ENCODE measurements around the gene RXFP4. TPM values are rescaled to one million over a fixed set of nuclear protein-coding genes. Genes with fewer than 3 reads are reported as not detected.

Gene RXFP4
- total and polyA plus RNA-seq, 8 donors: 0.10 to 0.82 (median 0.17) TPM; not detected in 3

GRCh38 chr1:155971910-155972809, 30.7 kb downstream of the RXFP4 start:
- intact Hi-C loops (cut with DNase I): no loop called here
- H3K36me3 ChIP-seq: peaks cover 0 to 43% of the 10 kb centered on the region in 2 donors
- H3K4me3 ChIP-seq: no peak overlapping the region
- H3K9me3 ChIP-seq: no peaks in the 10 kb centered on the region
- H3K27me3 ChIP-seq: no peaks in the 10 kb centered on the region
- DNase-seq (no peak), ATAC-seq (no peak)
- H3K27ac ChIP-seq: peak overlapping the region; percentile 53 to 96
- H3K4me1 ChIP-seq: peaks cover 85 to 96% of the 10 kb centered on the region in 2 donors
- TF ChIP-seq CTCF (IDR thresholded peaks at IDR 0.05): no peak

DNA sequence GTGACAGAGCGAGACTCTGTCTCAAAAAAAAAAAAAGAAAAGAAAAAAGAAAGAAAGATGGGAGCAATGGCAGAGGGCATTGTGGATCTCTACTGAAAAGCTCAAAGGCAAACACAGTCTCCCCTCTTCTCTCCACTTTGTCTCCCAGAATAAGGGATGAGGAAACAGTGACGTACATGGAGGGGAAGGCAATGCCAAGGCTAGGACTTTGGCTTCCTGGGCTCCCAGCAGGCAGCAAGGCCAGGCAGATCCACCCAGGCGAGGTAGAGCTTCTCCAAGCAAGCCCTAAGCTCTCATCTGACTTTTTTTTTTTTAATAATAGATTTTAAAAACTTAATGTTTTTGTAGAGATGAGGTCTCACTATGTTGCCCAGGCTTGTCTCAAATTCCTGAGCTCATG, 32.3 kb downstream of the RXFP4 start:
- intact Hi-C loops (cut with DNase I): no loop called here
- no peaks in the 10 kb centered on the region for H3K27me3 ChIP-seq
- peak overlapping the region in 1 of 2 donors; percentile 98 for H3K4me3 ChIP-seq
- TF ChIP-seq CTCF (IDR thresholded peaks at IDR 0.05): no peak
- no peak for ATAC-seq
- peaks cover 0 to 27% of the 10 kb centered on the region in 2 donors for H3K36me3 ChIP-seq
- peak overlapping the region; percentile 92 to 96 for H3K27ac ChIP-seq
- H3K9me3 ChIP-seq: no peaks in the 10 kb centered on the region
- DNase-seq: no peak
- peaks cover 69 to 81% of the 10 kb centered on the region in 2 donors for H3K4me1 ChIP-seq

DNA sequence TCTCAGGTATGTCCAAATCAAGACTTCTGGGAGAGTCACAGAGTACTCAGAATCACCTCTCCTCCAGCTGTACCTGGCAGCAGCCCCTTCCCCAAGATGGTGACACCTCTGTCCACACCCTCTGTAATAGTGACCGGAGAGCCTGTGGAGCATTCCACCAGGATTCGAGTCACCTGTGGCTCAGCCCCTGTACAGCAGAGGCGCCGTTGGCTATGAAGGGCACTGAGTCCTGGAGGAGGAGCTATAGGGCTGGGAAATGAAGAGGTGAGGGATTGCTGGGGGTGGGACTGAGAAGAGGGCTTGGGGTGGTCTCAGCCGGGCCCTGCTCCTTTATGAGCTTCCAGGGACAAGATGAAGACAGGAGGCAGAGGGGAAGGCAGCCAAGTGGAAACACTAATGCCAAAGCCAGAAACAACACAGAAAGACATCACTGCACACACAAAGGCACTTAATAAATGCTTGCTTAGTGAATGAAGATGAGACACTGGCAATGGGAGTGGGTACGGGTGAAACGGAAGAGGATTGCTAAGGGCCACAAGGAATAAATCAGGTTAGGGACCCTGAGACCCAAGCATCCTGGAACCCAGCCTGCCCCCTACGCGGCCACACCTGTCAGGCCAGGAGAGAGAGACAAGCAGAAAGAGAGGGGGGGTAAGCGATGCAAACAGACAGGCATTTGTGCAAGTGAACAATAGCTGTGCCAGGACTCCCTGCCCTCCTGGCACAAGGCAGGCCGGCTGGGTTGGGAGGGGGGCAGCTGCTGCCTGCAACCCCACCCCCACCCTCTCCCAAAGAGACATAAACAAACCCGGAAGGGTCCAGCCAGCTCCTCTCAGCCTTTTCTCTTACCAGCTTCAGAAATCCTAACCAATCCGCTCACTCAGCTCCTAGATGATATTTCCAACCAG, 33.0 kb downstream of the RXFP4 start:
- Histone ChIP-seq H3K4me3 (peak overlapping the region; percentile 60 to 98), H3K36me3 (peaks cover 0 to 20% of the 10 kb centered on the region in 2 donors), H3K4me1 (peaks cover 65 to 80% of the 10 kb centered on the region in 2 donors), H3K27ac (peak overlapping the region; percentile 92 to 96), H3K27me3 (no peaks in the 10 kb centered on the region), H3K9me3 (no peaks in the 10 kb centered on the region)
- no peak for TF ChIP-seq CTCF (IDR thresholded peaks at IDR 0.05)
- ATAC-seq (no peak), DNase-seq (no peak)
- intact Hi-C loops (cut with DNase I): no loop called here

GRCh38 chr1:155975375-155976061, 34.1 kb downstream of the RXFP4 start:
- ATAC-seq (no peak), DNase-seq (no peak)
- H3K9me3 ChIP-seq: no peaks in the 10 kb centered on the region
- intact Hi-C loops (cut with DNase I): no loop called here
- peaks cover 64 to 80% of the 10 kb centered on the region in 2 donors for H3K4me1 ChIP-seq
- H3K27me3 ChIP-seq: no peaks in the 10 kb centered on the region
- H3K27ac ChIP-seq: peak overlapping the region; percentile 92 to 96
- peak overlapping the region; percentile 60 to 98 for H3K4me3 ChIP-seq
- H3K36me3 ChIP-seq: peaks cover 0 to 12% of the 10 kb centered on the region in 2 donors
- no peak for TF ChIP-seq CTCF (IDR thresholded peaks at IDR 0.05)

Measured in left lung (tissue), 10 donors.